GM23248 (cell line): Measurements from ENCODE around the gene GDPGP1.

ENCODE experiments used
- EZH2 ChIP-seq: fragments of 200-600 bp; sonication (generic); IDR thresholded peaks from 2 replicates; pipeline ENCODE4 v1.6.1; 2018; ENCODE audit warnings: antibody characterized with exemption, mild to moderate bottlenecking; ENCODE audit not compliant: insufficient read depth, poor library complexity, severe bottlenecking
- EZH2phosphoT487 ChIP-seq: fragments of 200-600 bp; sonication (generic); IDR thresholded peaks from 2 replicates; pipeline ENCODE4 v1.6.1; 2018; ENCODE audit warnings: antibody characterized with exemption, moderate library complexity, mild to moderate bottlenecking, low read depth; ENCODE audit not compliant: insufficient read depth

DNA sequence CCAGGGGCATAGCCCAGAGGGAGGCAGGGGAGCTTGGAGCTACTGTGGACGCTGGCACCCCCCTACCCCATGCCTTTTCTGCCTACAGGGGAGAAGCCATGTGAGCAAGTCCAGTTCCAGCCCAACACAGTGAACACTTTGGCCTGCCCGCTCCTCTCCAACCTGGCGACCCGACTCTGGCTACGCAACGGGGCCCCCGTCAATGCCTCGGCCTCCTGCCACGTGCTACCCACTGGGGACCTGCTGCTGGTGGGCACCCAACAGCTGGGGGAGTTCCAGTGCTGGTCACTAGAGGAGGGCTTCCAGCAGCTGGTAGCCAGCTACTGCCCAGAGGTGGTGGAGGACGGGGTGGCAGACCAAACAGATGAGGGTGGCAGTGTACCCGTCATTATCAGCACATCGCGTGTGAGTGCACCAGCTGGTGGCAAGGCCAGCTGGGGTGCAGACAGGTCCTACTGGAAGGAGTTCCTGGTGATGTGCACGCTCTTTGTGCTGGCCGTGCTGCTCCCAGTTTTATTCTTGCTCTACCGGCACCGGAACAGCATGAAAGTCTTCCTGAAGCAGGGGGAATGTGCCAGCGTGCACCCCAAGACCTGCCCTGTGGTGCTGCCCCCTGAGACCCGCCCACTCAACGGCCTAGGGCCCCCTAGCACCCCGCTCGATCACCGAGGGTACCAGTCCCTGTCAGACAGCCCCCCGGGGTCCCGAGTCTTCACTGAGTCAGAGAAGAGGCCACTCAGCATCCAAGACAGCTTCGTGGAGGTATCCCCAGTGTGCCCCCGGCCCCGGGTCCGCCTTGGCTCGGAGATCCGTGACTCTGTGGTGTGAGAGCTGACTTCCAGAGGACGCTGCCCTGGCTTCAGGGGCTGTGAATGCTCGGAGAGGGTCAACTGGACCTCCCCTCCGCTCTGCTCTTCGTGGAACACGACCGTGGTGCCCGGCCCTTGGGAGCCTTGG is 5.9 kb upstream of the GDPGP1 start:
- TF ChIP-seq EZH2phosphoT487 (no peak), EZH2 (no peak)
